Tibial nerve (tissue), 4 donors: Measurements from ENCODE around the gene SRD5A3. TPM values are rescaled to one million over a fixed set of nuclear protein-coding genes. Genes with fewer than 3 reads are reported as not detected.

Experiments used
- DNase-seq, 2 donors: peaks; one replicate each; pipeline ENCODE4 v3.0.0-alpha.2; 2019; ENCODE audit warnings: low spot score in 2 of 2
- H3K27ac ChIP-seq, 4 donors: fragments of 200-600 bp; sonication (generic) in 3 of 4; one replicate each; pipeline ENCODE4 v1.5.1; 2017 to 2019; ENCODE audit warnings: mild to moderate bottlenecking in 1 of 4
- H3K27me3 ChIP-seq, 2 donors: fragments of 200-600 bp; sonication (generic) in 1 of 2; one replicate each; pipeline versions ENCODE4 v1.5.1 to v1.6.0; 2017 to 2019
- H3K36me3 ChIP-seq, 3 donors: fragments of 200-600 bp; sonication (generic); one replicate each; pipeline ENCODE4 v1.5.1; 2018 to 2019
- H3K4me1 ChIP-seq, 4 donors: fragments of 200-600 bp; sonication (generic) in 3 of 4; one replicate each; pipeline ENCODE4 v1.5.1; 2017 to 2019
- H3K4me3 ChIP-seq, 4 donors: fragments of 200-600 bp; sonication (generic) in 3 of 4; one replicate each; pipeline ENCODE4 v1.5.1; 2017 to 2019; ENCODE audit warnings: mild to moderate bottlenecking in 1 of 4, moderate library complexity in 1 of 4
- H3K9me3 ChIP-seq, 4 donors: fragments of 200-600 bp; sonication (generic) in 3 of 4; one replicate each; pipeline ENCODE4 v1.5.1; 2017 to 2019
- CTCF ChIP-seq, 5 experiments: fragments of 200-600 bp in 3 of 5; fragments of 450-650 bp in 2 of 5; sonication (generic) in 3 of 5; IDR thresholded peaks; one replicate each; pipeline ENCODE4 v1.5.1; 2016 to 2019; ENCODE audit warnings: antibody characterized with exemption in 5 of 5, mild to moderate bottlenecking in 3 of 5, moderate library complexity in 2 of 5
- EP300 ChIP-seq, 2 donors: sonication (generic); formaldehyde crosslinking; IDR thresholded peaks; one replicate each; pipeline ENCODE4 v1.6.1; 2017; ENCODE audit warnings: antibody characterized with exemption in 2 of 2, mild to moderate bottlenecking in 1 of 2
- POLR2A ChIP-seq, 2 donors: fragments of 450-650 bp; IDR thresholded peaks; one replicate each; pipeline ENCODE4 v1.6.1; 2017; ENCODE audit warnings: antibody characterized with exemption in 2 of 2, mild to moderate bottlenecking in 2 of 2, moderate library complexity in 2 of 2
- WGBS, 2 donors: methylation state at CpG; one replicate each; pipeline ENCODE4 v1.1.5; 2018; 5-methylcytosine and 5-hydroxymethylcytosine counted together
- total RNA-seq, 4 donors: library from RNA; depleted of rRNA; stranded (reverse); fragments of >200 nt; gene quantifications; one replicate each; pipeline ENCODE4 v1.1.0, GENCODE V29; 2016

The SRD5A3 gene
- total RNA-seq, 4 donors from 2014 or later: 9.0 to 16.1 (median 12.2) TPM

- no peaks in the 10 kb centered on the region for H3K27me3 ChIP-seq
- H3K4me3 ChIP-seq: no peak overlapping the region
- no peak for TF ChIP-seq CTCF (IDR thresholded peaks at IDR 0.05)
- TF ChIP-seq EP300 (IDR thresholded peaks at IDR 0.05): no peak
- no peak for TF ChIP-seq POLR2A (IDR thresholded peaks at IDR 0.05)
- H3K27ac ChIP-seq: peak overlapping the region in 1 of 4 donors; percentile 44
- no peaks in the 10 kb centered on the region for H3K9me3 ChIP-seq
- 85 to 86% methylated on average over 4 of the region's 4 CpGs for WGBS, 2 donors
- H3K36me3 ChIP-seq: no peaks in the 10 kb centered on the region
- peaks cover 0 to 23% (median 13%) of the 10 kb centered on the region in 4 donors for H3K4me1 ChIP-seq
- no peak for DNase-seq
These were observed 47.6 kb downstream of the SRD5A3 start for GRCh38 chr4:55393461-55394320.

- H3K27me3 ChIP-seq: no peaks in the 10 kb centered on the region
- no peaks in the 10 kb centered on the region for H3K9me3 ChIP-seq
- H3K36me3 ChIP-seq: no peaks in the 10 kb centered on the region
- peaks cover 0 to 35% (median 24%) of the 10 kb centered on the region in 4 donors for H3K4me1 ChIP-seq
- no peak for DNase-seq
- H3K4me3 ChIP-seq: peak overlapping the region; percentile 81 to 99 (median 92)
- H3K27ac ChIP-seq: peak overlapping the region; percentile 92 to 100 (median 99)
- TF ChIP-seq CTCF (IDR thresholded peaks at IDR 0.05) (peak in 1 of 5 experiments; percentile 13), EP300 (IDR thresholded peaks at IDR 0.05) (no peak)
- 0 to 2% methylated on average over 4 of the region's 4 CpGs for WGBS, 2 donors
These were observed 49.1 kb downstream of the SRD5A3 start for GRCh38 chr4:55395218-55395528.

- H3K4me1 ChIP-seq: peaks cover 0 to 39% (median 24%) of the 10 kb centered on the region in 4 donors
- DNase-seq: peak; percentile 79 to 80
- peak within 1 kb of the TSS; percentile 81 to 99 (median 92) for H3K4me3 ChIP-seq
- H3K9me3 ChIP-seq: no peaks in the 10 kb centered on the region
- no peaks in the 10 kb centered on the region for H3K27me3 ChIP-seq
- H3K36me3 ChIP-seq: no peaks in the 10 kb centered on the region
- TF ChIP-seq EP300 (IDR thresholded peaks at IDR 0.05) (peak; percentile 13 to 88), CTCF (IDR thresholded peaks at IDR 0.05) (peak in 2 of 5 experiments; percentile 16 to 25), POLR2A (IDR thresholded peaks at IDR 0.05) (peak; percentile 87 to 93)
- 1% methylated on average over 41 to 76 of the region's 95 CpGs for WGBS, 2 donors
- H3K27ac ChIP-seq: peak within 1 kb of the TSS; percentile 92 to 100 (median 99)
These were observed 49.7 kb downstream of the SRD5A3 start, which contains the start of gene TMEM165 for GRCh38 chr4:55395529-55396307. TMEM165 (plus strand) TSS chr4:55395957; CDS start chr4:55396190, 233 bp downstream.

GRCh38 chr4:55396308-55397125, 50.5 kb downstream of the SRD5A3 start:
- H3K36me3 ChIP-seq: no peaks in the 10 kb centered on the region
- 0 to 1% methylated on average over 25 to 26 of the region's 41 CpGs for WGBS, 2 donors
- H3K4me1 ChIP-seq: peaks cover 0 to 47% (median 24%) of the 10 kb centered on the region in 4 donors
- no peaks in the 10 kb centered on the region for H3K9me3 ChIP-seq
- no peak for TF ChIP-seq POLR2A (IDR thresholded peaks at IDR 0.05)
- TF ChIP-seq CTCF (IDR thresholded peaks at IDR 0.05): no peak
- TF ChIP-seq EP300 (IDR thresholded peaks at IDR 0.05): peak in 1 of 2 donors; percentile 58
- peak in 1 of 2 donors; percentile 20 for DNase-seq
- H3K4me3 ChIP-seq: peak overlapping the region; percentile 81 to 99 (median 92)
- H3K27me3 ChIP-seq: no peaks in the 10 kb centered on the region
- H3K27ac ChIP-seq: peak overlapping the region; percentile 92 to 100 (median 99)
